ENCODE measurements around the gene TSPAN3. TPM values are rescaled to one million over a fixed set of nuclear protein-coding genes. Genes with fewer than 3 reads are reported as not detected.

The TSPAN3 gene
- total RNA-seq, 1 experiment from 2014 or later = 237 TPM

DNA sequence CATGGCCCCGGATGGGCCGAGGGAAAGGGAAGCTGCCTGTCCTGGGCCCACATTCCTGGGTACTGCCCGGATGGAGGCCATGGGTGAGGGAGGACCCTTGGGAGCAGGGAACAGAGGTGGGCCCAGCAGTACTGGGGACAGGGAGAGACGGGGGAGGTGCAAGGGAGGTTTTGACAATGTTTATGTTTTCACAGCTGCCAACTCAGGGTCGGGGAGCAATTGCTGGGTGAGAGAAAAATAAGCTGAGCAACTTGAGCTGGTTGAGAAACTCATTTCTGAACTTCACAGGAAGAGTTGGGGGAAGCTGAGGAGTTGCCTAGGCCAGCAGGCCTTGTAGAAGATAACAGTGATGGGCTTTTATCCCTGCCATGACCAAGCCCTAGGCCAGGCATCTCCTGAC is 11.1 kb upstream of the TSPAN3 start:
- H3K4me1 ChIP-seq = no peaks in the 10 kb centered on the region
- no peaks in the 10 kb centered on the region for H3K27me3 Mint-ChIP-seq (ENCODE audit: insufficient read depth, unreplicated experiment)
- CTCF ChIA-PET = interaction anchor here (0.8 kb wide), 1 partner anchor 50 kb away, joined by 3 read pairs; no protein-coding TSS in a partner anchor
- POLR2A ChIA-PET = no interaction called here
- no peak overlapping the region for H3K4me3 ChIP-seq (ENCODE audit: low read depth, low read length)
- TF ChIP-seq CTCF (IDR thresholded peaks at IDR 0.05; ENCODE audit: insufficient read depth in 1 of 2, low read depth in 1 of 2, low read length in 1 of 2, severe bottlenecking in 1 of 2, unreplicated experiment in 1 of 2) = no peak
- H3K4me1 Mint-ChIP-seq (ENCODE audit: low read depth, unreplicated experiment) = no peaks in the 10 kb centered on the region
- intact Hi-C loops (cut with micrococcal nuclease; ENCODE audit: unreplicated experiment) = no loop called here
- no peak overlapping the region for H3K4me3 Mint-ChIP-seq (ENCODE audit: unreplicated experiment)
- H3K36me3 Mint-ChIP-seq (ENCODE audit: insufficient read depth, unreplicated experiment) = no peaks in the 10 kb centered on the region
- no peaks in the 10 kb centered on the region for H3K9me3 ChIP-seq
- BruUV-seq (replicated peaks) = no TSS peak
- no peaks in the 10 kb centered on the region for H3K27me3 ChIP-seq (replicated peaks; ENCODE audit: control insufficient read depth, insufficient read depth, low read length)
- no peaks in the 10 kb centered on the region for H3K36me3 ChIP-seq (ENCODE audit: control insufficient read depth, insufficient read depth, low read length)
- DNase-seq = no peak
- H3K9me3 Mint-ChIP-seq (ENCODE audit: unreplicated experiment) = no peaks in the 10 kb centered on the region
- no peak overlapping the region for H3K27ac Mint-ChIP-seq (ENCODE audit: unreplicated experiment)

- POLR2A ChIA-PET = no interaction called here
These were observed 5.5 kb upstream of the TSPAN3 start for GRCh38 chr15:77076323-77076915.

DNA sequence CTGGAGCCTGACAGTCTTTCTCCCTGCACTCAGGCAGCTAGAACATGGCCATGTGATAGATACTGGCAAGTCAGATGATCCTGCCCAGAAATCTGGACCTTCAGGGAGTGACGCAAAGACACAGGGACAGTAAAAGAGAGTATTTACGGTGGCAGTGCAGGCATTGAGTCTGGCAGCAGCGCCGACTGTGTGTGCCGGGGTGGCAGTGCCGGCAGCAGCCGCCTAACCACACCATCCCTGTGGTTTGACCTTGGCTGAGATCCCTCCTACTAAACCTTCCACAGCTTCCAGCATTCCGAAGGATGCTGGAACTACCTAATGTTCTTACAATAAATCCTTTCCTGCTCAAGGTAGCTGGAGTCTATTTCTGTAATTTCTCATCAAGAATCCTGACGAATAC is 4.6 kb upstream of the TSPAN3 start:
- Mint-ChIP-seq H3K4me3 (ENCODE audit: unreplicated experiment) (no peak overlapping the region), H3K4me1 (ENCODE audit: low read depth, unreplicated experiment) (peaks cover 13% of the 10 kb centered on the region), H3K36me3 (ENCODE audit: insufficient read depth, unreplicated experiment) (no peaks in the 10 kb centered on the region), H3K27me3 (ENCODE audit: insufficient read depth, unreplicated experiment) (no peaks in the 10 kb centered on the region), H3K9me3 (ENCODE audit: unreplicated experiment) (no peaks in the 10 kb centered on the region), H3K27ac (ENCODE audit: unreplicated experiment) (no peak overlapping the region)
- Histone ChIP-seq H3K27me3 (replicated peaks; ENCODE audit: control insufficient read depth, insufficient read depth, low read length) (no peaks in the 10 kb centered on the region), H3K4me3 (ENCODE audit: low read depth, low read length) (no peak overlapping the region), H3K4me1 (peaks cover 6% of the 10 kb centered on the region; the same call in 1 of the 2 replicates), H3K9me3 (no peaks in the 10 kb centered on the region), H3K36me3 (ENCODE audit: control insufficient read depth, insufficient read depth, low read length) (no peaks in the 10 kb centered on the region)
- DNase-seq = no peak
- intact Hi-C loops (cut with micrococcal nuclease; ENCODE audit: unreplicated experiment) = no loop called here
- no TSS peak for BruUV-seq (replicated peaks)
- ChIA-PET CTCF (no interaction called here), POLR2A (no interaction called here)
- no peak for TF ChIP-seq CTCF (IDR thresholded peaks at IDR 0.05; ENCODE audit: insufficient read depth in 1 of 2, low read depth in 1 of 2, low read length in 1 of 2, severe bottlenecking in 1 of 2, unreplicated experiment in 1 of 2)

More at GRCh38 chr15:77076323-77076915, 5.5 kb upstream of the TSPAN3 start:
- H3K4me3 Mint-ChIP-seq (ENCODE audit: unreplicated experiment) = no peak overlapping the region
- intact Hi-C loops (cut with micrococcal nuclease; ENCODE audit: unreplicated experiment) = no loop called here
- CTCF ChIA-PET = no interaction called here
- Histone ChIP-seq H3K36me3 (ENCODE audit: control insufficient read depth, insufficient read depth, low read length) (no peaks in the 10 kb centered on the region), H3K27me3 (replicated peaks; ENCODE audit: control insufficient read depth, insufficient read depth, low read length) (no peaks in the 10 kb centered on the region), H3K4me1 (peaks cover 1% of the 10 kb centered on the region; the same call in 1 of the 2 replicates), H3K9me3 (no peaks in the 10 kb centered on the region), H3K4me3 (ENCODE audit: low read depth, low read length) (no peak overlapping the region)
- no peak overlapping the region for H3K27ac Mint-ChIP-seq (ENCODE audit: unreplicated experiment)
- no peaks in the 10 kb centered on the region for H3K36me3 Mint-ChIP-seq (ENCODE audit: insufficient read depth, unreplicated experiment)
- no TSS peak for BruUV-seq (replicated peaks)
- DNase-seq = no peak
- H3K9me3 Mint-ChIP-seq (ENCODE audit: unreplicated experiment) = no peaks in the 10 kb centered on the region
- TF ChIP-seq CTCF (IDR thresholded peaks at IDR 0.05; ENCODE audit: insufficient read depth in 1 of 2, low read depth in 1 of 2, low read length in 1 of 2, severe bottlenecking in 1 of 2, unreplicated experiment in 1 of 2) = no peak
- H3K4me1 Mint-ChIP-seq (ENCODE audit: low read depth, unreplicated experiment) = peaks cover 9% of the 10 kb centered on the region
- H3K27me3 Mint-ChIP-seq (ENCODE audit: insufficient read depth, unreplicated experiment) = no peaks in the 10 kb centered on the region

Data from Caco-2 (cell line).